MV-4-11 (cell line): ENCODE results near the gene HIBADH.
A peak's percentile ranks its signal among the peaks of the same experiment; 100 is the strongest.
"Not testable (repeated sequence)": the region's sequence is repeated elsewhere in the genome, so short reads cannot be mapped to it uniquely, and the experiment has no call there.

ENCODE experiments used
- DNase-seq: peaks from one replicate; lab custom pipeline; 2025; lab: John Stamatoyannopoulos, UW

Gene HIBADH

DNA sequence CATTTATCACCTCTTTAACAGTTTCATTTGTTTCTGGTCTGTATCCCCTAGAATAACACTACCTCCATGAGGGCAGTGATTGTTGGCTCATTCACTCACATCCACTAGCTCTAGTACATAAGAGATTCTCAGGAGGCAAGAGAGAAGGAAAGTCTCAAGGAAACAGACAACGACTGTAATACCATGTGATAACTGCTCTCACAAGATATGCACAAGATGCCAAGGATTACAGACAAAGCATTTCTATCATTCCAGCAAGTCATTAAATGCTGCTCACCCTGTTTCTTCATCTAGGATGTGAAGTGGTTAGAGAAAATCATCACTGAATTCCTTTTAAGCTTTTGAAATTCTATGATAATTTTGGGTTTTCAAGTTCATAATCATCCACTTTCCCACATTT lies 115.3 kb downstream of the HIBADH start:
- DNase-seq = no peak

DNA sequence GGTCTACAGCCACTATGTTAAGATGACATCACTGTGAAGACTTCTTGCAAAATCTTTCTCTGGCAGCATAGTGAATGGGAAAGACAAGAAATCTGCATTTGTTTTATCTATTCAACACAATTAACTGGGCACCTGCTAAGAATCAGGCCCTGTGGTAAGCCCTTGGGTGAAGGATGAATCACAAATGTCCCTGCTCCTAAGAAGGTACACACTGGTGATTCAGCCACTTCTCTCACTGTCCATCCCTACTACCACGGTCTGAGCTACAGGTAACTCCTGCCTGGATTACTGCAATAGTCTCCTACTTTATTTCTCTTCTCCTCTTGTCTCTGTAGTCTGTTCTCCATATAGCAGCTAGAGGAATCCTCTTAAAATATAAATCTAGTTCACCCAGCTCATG lies 116.1 kb downstream of the HIBADH start:
- DNase-seq = no peak

DNA sequence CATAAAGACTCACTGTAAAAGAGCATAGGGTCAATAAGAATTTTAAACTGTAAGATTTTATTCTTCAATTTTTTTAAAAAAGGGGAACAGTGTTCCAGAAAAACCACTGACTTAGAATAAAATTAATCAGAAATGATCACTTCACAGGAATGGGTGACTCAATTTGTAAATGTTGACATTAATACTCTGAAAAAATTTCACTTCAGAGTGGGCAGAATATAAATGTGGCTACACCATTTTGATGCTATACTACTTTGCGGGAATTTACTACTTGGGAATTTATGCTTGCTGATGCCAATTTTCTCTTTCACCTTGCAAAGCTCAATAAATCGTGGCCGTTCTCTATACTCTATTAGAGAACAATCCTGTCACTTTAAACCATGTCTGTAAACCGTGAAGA lies 126.9 kb downstream of the HIBADH start:
- DNase-seq = no peak

DNA sequence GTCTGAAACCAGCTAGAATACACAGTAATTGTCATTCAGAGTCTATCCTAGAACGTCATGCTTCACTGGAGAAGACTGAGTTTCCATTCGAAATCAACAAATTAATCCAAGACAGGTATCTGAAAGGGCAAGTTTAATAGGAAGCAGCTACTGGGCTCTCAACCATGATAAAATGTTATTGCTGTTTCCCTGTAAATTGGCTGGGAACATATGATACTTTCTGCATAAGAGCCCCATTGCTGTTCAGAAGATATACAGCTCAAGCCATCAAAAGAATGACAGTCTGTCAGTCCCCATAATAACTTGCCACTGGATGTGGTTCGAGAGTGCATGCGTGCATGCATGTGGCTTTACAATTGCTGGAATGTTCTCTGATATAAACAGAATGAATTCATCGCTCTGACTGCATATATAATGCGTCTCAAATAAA lies 129.0 kb downstream of the HIBADH start:
- no peak for DNase-seq

DNA sequence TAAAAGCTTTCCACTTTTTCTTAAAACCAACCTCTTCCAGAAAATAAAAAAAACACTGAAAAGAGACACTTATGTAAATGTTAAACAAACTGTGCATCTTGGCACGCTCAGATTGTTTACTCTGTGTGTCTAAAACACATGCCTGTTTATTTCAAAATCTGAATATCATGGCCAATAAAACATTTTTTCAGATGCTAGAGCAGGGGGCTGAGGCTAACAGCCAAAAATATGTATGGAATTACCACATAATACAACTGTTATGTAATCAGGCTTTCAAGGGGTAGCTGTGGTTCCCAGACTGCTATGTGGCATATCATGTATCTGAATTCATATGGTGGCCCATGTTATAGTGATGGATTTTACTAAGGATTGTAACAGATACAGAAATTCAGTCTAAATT lies 130.4 kb downstream of the HIBADH start:
- DNase-seq = no peak

DNA sequence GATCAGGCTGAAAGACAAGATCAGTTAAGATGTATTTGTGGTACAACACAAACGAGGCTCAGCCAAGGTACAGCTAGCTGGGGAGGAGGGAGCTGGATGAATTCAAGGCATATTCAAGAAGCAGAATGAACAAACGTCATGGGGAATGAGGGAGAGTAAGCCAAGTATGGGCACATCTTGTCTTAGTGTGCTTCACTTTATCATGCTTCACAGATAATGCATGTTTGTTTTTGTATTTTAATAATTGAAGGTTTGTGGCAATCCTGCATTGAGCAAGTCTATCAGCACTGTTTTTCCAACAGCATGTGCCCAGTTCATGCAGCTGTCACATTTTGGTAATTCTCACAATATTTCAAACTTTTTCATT lies 135.4 kb downstream of the HIBADH start:
- no peak for DNase-seq

GRCh38 chr7:27526611-27527347 lies 135.9 kb downstream of the HIBADH start:
- no peak for DNase-seq

DNA sequence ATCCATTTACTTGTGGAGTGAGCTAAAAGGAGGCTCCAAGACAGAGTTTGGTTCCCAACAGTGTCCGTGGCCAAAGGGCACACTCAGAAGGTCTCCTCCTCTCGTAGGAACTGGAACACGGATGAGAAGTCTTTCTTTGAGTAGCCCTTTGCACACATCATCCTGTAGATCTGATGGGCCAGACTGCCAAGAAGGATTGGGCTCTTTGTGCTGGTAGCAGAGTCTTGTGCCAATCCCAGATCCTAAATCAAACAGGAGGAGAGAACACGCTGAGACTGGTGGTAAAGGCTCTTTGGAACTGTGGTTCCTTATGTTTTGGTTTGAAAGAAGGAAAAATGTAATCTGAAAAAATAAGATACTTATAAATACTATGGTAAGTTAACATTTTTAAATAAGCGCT lies 136.6 kb downstream of the HIBADH start:
- DNase-seq = no peak

DNA sequence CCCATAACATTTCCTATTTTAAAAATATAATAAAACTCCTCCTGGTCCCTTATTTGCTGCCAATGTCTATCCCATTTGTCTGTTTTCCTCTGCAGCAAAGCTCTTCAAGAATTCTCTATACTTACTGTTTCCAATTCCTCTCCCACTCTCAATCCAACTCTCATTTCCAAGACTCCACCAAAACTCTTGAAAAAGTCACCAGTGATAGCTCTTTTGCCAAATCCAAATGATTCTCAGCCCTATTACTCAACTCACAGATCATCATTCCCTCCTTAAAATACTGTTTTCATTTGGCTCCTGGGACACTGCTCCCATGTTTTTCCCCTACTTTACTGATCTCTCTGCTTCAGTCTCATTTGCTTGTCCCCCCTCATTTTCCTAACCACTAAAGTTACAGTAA lies 139.4 kb downstream of the HIBADH start:
- DNase-seq = no peak

- DNase-seq = no peak
These were observed 140.1 kb downstream of the HIBADH start for GRCh38 chr7:27522566-27522965.

DNA sequence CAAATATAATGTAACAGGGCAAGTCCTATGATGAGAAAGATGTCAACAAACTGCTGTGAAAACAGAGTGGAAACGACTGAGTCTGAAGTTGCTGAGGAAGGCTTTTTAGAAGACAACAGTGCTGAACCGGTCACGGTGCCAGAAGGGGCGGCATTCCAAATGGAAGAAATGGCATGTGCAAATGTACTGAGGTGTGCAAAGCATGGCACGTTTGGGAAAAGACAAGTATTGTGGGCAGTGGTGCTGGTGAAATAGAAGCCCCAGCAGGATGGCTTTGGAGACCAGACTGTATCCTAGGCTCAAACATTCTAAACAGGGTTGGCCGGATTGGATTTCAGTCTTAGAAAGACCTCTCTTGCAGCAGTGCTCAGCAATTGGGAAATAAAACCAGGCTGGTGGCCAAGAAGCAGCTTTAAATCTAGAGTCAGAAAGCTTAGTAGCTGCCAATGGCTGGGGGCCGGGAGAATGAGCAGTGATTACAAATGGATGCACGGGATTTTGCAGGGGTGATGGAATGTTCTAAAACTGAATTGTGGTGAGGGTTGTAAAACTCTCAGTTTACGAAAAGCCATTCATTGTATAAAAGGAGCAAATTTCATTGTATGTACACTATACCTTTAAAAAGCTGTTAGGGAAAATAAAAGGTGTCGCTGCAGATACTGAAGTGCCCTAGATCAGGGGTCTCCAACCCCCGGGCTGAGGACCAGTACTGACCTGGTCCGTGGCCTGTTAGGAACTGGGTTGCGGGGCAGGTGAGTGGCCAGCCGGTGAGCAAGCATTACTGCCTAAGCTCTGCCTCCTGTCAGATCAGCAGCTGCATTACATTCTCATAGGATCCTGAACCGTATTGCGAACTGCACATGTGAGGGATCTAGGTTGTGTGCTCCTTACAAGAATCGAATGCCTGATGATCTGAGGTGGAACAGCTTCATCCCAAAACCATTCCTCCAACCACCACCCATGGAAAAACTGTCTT lies 141.6 kb downstream of the HIBADH start:
- no peak for DNase-seq

DNA sequence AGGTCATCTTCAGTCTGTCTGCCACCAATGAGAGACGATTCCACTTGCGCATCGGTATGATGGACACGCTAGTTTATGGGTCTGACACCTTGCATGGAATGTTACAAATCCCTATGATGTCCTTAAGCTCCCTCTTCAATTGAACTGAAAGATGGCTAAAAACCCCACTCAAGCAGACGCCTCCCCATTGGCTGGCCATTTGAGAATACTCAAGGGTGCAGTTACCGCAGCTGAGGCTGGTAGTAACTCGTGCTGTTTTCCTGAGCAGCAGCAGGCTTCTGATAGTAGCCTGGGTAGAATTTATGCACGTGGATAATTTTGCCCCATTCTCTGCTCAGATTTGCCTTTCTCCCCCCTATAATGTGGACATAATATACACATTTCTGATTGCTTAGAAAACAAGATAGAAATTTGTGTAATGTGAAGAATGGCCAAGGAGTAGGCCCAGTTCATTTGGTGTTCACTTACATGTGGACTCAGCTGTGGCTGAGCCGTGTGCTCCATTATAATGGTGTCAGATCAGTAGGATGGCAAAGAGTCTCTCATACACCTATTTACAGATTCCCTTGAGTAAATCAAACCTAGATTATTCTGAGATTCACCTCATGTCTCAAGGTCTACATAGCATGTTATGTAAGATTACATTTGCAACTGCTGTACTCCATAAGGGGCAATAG lies 142.8 kb downstream of the HIBADH start:
- DNase-seq = no peak

DNA sequence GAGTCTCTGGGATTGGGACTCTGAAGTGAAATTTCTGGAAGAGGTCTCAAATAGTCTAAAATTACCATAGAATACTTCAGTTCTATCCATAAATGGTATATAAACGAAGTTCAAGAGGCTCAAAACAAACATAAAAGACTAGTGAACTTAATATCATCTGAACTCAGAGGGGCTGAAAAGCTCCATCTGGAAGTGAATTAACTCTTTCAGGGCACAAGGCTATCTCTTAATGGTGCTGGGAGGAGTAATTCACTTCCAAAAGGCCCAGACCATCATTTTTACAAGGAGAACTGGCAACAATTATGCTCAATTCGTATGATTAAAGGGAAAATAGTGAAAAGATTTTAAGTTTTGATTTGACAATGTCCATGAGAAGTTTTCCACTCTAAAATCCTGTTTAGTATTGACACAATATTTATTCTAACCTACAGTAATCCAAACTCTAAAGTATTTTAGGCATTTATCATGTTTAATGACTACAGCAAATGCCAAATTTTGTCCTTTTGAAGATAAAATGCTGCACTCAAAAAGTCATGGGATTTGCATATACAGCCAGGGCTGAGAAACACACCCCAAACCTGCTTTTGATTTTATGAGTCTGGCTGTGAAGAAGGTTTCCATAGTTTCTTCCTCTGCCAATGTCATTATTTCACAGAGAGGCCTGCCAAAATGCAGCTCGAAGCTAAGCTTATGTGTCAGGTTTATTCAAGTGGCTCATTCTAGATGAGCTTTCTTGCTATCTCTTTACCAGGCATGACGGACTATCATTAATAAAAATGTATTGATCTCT lies 143.9 kb downstream of the HIBADH start:
- no peak for DNase-seq

GRCh38 chr7:27516421-27516820 lies 146.3 kb downstream of the HIBADH start:
- DNase-seq = no peak

DNA sequence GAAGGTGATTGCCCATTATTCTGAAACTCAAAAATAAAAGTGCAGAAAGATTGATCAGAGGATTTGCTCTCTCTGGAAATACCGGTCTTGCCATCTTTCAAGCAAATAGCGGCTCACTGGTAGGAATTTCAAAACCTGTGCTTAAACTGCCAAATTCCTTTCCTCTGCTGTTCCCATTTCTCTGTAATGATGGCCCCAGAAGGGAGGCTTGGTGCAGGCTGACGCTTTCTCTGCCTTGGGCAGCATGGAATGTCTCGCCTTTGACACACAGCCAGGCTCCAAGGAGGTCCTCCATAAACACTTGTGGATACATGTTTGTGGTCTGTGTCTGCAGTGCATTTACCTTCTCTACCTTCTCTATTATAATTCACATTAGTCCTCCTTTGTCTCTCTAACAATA lies 146.8 kb downstream of the HIBADH start:
- no peak for DNase-seq

DNA sequence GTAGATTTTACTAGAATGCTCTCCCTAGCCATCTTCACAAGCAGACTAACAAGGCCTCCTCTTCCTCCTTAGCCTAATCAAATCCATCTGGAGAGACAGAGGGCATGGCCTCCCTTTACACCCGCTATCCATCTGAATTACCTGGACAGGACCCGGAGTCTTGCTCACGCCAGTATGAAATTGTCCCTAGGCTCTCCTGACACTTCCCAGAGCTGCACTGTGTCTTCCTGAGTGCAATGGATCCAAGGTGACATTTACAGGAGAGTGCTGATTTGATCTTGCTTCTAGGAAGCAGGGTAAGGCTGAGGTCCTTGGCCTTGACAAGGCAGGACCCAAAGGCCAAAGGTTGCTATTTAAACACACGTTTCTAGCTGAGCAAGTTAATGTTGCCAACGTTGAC lies 147.8 kb downstream of the HIBADH start:
- DNase-seq = no peak

DNA sequence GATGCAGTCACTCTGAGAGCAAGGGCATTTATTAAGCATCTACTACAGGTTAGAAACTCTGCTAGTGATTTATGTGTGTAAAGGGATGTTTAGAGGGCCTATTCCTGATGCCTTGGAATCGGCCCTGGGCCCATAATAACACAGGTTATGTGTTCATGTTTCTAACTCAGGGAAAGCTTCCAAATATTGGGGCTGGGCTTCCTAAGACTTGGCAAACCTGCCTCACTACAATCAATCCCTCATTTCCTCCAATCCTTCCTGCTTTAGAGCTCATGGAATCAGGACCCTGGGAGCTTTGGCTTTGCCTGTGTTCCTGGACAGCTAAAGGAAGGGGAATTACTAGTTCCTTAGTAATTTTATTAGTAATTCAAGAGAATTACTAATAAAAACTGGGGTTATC lies 148.8 kb downstream of the HIBADH start:
- DNase-seq = no peak

- not testable (repeated sequence) for DNase-seq
These were observed 151.3 kb downstream of the HIBADH start for GRCh38 chr7:27511370-27511769.

DNA sequence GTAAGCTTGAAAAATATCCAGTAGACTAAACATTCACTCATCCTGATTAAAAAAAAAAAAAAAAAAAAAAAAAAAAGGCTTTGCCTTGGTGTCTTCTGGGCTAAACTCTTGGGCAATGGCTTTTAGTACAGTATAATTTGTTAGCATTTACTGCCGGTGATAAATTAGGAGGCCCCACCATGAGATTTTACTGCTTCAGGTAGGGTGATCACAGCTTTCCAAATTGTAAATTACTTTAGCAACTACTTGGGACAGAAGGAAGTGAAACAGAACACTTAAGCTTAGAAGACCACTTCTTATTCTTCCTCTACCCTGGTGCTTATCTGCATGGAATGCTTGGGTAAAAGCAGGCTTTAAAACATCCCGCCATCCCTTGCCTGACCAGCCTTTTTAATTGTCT lies 152.1 kb downstream of the HIBADH start:
- peak; percentile 53 for DNase-seq

DNA sequence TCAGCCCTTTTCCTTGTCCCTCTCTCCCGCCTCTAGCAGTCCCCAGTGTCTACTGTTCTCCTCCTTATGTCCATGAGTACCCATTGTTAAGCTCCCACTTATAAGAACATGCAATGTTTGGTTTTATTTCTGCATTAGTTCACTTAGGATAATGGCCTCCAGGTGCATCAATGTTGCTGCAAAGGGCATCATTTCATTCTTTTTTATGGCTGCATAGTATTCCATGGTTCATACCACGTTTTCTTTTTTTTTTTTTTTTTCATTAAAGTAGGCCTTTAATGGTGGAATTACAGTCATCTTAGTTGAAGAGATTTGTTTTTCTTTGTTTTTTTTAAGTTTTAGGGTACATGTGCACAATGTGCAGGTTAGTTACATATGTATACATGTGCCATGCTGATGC lies 160.8 kb downstream of the HIBADH start:
- DNase-seq = not testable (repeated sequence)

GRCh38 chr7:27501001-27501400 lies 161.7 kb downstream of the HIBADH start:
- DNase-seq = no peak

DNA sequence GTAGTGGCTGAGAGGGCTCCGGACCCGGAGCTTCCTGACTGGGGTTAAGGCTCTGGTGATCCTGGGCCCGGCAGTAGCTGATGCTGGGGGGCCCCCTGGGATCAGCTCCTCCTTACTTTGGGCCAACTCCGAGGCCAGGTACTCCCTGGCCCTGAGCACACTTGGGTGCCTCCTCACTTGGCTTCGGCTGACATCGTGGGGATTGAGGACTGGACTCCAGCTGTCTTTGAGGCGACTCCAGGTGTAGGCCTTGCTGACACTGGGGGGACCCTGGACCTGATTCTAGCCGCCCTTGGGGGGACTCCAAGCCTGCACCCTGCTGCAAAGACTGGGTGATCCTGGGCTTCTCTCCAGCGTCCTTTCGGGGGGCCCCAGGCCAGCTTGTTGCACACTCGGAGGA lies 170.5 kb downstream of the HIBADH start:
- no peak for DNase-seq
